C4-2B (cell line): ENCODE results near the gene PREX1.

Source experiments
- H3K27ac ChIP-seq: fragments of 450-650 bp; 2 replicates; pipeline ENCODE4 v1.5.1; 2017
- ZFX ChIP-seq: fragments of 450-650 bp; IDR thresholded peaks from 2 replicates; pipeline ENCODE4 v1.6.1; 2017
- TF ChIP-seq, protein P1 (sequence below): fragments of 450-650 bp; conservative IDR thresholded peaks from 2 replicates; pipeline ENCODE4 v1.5.1; 2017; ENCODE audit warnings: mild to moderate bottlenecking

PREX1 gene

DNA sequence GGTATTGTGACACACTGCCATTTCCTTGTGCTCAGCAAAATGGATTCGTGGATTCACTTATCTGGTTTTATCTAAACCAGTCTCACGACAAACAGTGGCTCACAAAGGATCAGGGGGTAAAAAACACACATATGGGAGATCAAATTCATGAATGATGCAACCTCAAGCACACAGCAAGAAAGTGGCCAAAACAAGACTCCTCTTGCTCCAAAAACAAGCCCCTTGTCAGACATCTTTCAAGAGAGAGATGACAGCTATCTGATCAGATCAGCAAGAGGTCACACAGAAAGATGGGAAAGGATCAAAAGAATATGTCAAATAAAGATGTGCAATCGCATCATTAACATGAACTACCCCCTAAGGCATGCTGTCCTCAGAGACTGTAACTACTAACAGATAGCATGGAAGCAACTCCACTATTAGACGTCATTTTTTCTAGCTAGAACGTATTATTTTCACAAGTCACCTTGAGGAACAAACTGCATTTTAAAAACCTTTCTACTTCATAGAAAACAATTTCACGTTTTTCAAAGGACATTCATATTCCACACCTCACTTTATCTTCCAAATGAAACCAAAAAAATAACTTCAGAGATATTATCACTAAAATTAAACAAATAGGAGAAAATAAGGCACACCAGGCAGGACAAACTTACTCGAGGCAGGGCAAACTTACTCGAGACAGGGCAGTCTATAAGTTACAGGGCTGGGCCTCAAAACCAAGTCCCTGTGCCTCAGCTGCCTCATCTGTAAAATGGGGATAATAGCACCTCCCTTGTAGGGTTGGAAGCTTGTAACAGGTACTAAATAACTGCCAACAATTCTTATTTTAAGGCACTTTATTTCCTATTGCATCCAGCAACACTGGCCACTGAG is 122.3 kb downstream of the PREX1 start:
- TF ChIP-seq, protein P1, sequence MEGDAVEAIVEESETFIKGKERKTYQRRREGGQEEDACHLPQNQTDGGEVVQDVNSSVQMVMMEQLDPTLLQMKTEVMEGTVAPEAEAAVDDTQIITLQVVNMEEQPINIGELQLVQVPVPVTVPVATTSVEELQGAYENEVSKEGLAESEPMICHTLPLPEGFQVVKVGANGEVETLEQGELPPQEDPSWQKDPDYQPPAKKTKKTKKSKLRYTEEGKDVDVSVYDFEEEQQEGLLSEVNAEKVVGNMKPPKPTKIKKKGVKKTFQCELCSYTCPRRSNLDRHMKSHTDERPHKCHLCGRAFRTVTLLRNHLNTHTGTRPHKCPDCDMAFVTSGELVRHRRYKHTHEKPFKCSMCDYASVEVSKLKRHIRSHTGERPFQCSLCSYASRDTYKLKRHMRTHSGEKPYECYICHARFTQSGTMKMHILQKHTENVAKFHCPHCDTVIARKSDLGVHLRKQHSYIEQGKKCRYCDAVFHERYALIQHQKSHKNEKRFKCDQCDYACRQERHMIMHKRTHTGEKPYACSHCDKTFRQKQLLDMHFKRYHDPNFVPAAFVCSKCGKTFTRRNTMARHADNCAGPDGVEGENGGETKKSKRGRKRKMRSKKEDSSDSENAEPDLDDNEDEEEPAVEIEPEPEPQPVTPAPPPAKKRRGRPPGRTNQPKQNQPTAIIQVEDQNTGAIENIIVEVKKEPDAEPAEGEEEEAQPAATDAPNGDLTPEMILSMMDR: no peak
- no peak for TF ChIP-seq ZFX
- no peak overlapping the region for H3K27ac ChIP-seq

DNA sequence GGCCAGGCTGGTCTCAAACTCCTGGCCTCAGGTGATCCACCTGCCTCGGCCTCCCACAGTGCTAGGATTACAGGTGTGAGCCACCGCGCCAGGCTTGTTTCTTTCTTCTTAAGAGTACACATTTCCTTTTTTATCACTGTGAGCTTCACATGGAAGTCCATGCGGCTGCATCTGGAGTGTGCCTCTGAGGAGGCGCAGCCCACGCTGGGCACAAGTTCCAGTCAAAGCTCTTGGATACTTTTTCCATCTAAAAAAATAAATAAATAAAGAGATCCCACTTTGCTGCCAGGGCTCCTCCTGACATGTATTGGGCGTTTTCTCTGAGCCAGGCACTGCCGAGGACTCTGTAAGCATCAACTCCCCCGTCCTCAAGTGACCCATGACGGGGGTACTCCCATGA is 123.0 kb downstream of the PREX1 start:
- TF ChIP-seq, protein P1: no peak
- no peak overlapping the region for H3K27ac ChIP-seq

GRCh38 chr20:48703511-48704219 is 124.1 kb downstream of the PREX1 start:
- no peak overlapping the region for H3K27ac ChIP-seq
- no peak for TF ChIP-seq ZFX
- TF ChIP-seq, protein P1: no peak

DNA sequence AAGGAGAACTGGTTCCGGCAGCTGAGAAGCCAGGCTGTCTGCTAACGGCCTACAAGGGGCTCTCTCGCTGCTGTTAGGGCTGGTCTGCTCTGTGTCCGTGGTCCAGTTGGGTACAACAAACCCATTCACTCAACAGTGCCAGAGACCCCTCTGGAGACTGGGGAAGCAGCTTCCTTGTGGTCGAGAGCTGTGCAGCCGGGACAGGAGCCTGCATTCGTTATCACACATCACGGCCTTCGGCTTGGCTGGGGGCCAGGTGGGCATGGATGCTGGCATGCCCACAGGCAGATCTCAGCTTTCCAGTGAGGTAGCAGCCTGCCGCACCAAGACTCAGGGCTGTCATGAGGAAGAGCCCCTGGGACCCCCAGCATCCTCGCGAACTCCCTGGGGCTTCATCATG is 124.7 kb downstream of the PREX1 start:
- H3K27ac ChIP-seq: no peak overlapping the region

GRCh38 chr20:48702455-48702913 is 125.3 kb downstream of the PREX1 start:
- H3K27ac ChIP-seq: no peak overlapping the region
- TF ChIP-seq, protein P1: no peak
- TF ChIP-seq ZFX: no peak

More for the DNA sequence above, 124.7 kb downstream of the PREX1 start:
- TF ChIP-seq ZFX: no peak
- TF ChIP-seq, protein P1: no peak

DNA sequence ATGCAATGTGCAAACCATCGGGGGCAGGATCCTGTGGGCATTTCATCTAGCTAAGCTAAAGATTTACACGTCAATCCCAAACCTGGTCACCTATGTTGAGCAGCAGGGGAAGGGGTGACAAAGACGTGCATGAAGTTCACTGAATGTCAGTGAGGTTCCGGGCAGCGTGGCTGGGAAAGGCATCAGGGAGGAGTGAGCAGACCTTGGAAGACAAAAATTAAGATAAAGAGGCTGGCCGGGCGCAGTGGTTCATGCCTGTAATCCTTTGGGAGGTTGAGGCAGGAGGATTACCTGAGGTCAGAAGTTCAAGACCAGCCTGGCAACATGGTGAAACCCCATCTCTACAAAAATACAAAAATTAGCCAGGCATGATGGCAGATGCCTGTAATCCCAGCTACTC is 126.1 kb downstream of the PREX1 start:
- no peak overlapping the region for H3K27ac ChIP-seq
- no peak for TF ChIP-seq ZFX
- TF ChIP-seq, protein P1: no peak
